Hepatocyte (in vitro differentiated cells): ENCODE data around the gene RBM47. TPM values are rescaled to one million over a fixed set of nuclear protein-coding genes. Genes with fewer than 3 reads are reported as not detected.
"Not testable (repeated sequence)": the region's sequence is repeated elsewhere in the genome, so short reads cannot be mapped to it uniquely, and the experiment has no call there.

Experiments
- DNase-seq: peaks from one replicate; pipeline ENCODE4 v3.0.0-alpha.2; 2016; ENCODE audit warnings: low spot score
- H2AFZ ChIP-seq: fragments of 200-600 bp; sonication (generic); 2 replicates; pipeline ENCODE4 v1.6.0; 2016; ENCODE audit warnings: antibody characterized with exemption, mild to moderate bottlenecking
- H3K27ac ChIP-seq: fragments of 200-600 bp; sonication (generic); 2 replicates; pipeline ENCODE4 v1.5.1; 2016; ENCODE audit warnings: mild to moderate bottlenecking
- H3K27me3 ChIP-seq: fragments of 200-600 bp; sonication (generic); 2 replicates; pipeline ENCODE4 v1.6.1; 2016
- H3K36me3 ChIP-seq: fragments of 200-600 bp; sonication (generic); replicated peaks from 2 replicates; pipeline ENCODE4 v1.5.1; 2016; ENCODE audit warnings: low read depth; ENCODE audit not compliant: insufficient read depth
- H3K4me1 ChIP-seq: fragments of 200-600 bp; sonication (generic); 2 replicates; pipeline ENCODE4 v1.5.1; 2016; ENCODE audit warnings: mild to moderate bottlenecking, moderate library complexity; ENCODE audit not compliant: insufficient read depth
- H3K4me2 ChIP-seq: fragments of 200-600 bp; sonication (generic); 2 replicates; pipeline ENCODE4 v1.6.0; 2016
- H3K4me3 ChIP-seq: fragments of 200-600 bp; sonication (generic); 2 replicates; pipeline ENCODE4 v1.5.1; 2016; ENCODE audit warnings: mild to moderate bottlenecking
- H3K79me2 ChIP-seq: fragments of 200-600 bp; sonication (generic); 2 replicates; pipeline ENCODE4 v1.6.0; 2017; ENCODE audit warnings: mild to moderate bottlenecking
- H3K9me2 ChIP-seq: fragments of 200-600 bp; sonication (generic); replicated peaks from 2 replicates; pipeline ENCODE4 v1.6.0; 2017; ENCODE audit warnings: mild to moderate bottlenecking; ENCODE audit not compliant: insufficient read depth
- H3K9me3 ChIP-seq: fragments of 200-600 bp; sonication (generic); 2 replicates; pipeline ENCODE4 v1.5.1; 2016; ENCODE audit warnings: low read depth, mild to moderate bottlenecking
- H4K20me1 ChIP-seq: fragments of 200-600 bp; sonication (generic); 2 replicates; pipeline ENCODE4 v1.6.0; 2016; ENCODE audit warnings: mild to moderate bottlenecking; ENCODE audit not compliant: insufficient read depth, poor library complexity, severe bottlenecking
- CTCF ChIP-seq: fragments of 200-600 bp; sonication (generic); IDR thresholded peaks from 2 replicates; pipeline ENCODE4 v1.5.1; 2016; ENCODE audit warnings: antibody characterized with exemption, mild to moderate bottlenecking; ENCODE audit not compliant: poor library complexity
- EZH2 ChIP-seq: fragments of 200-600 bp; sonication (generic); IDR thresholded peaks from 2 replicates; pipeline ENCODE4 v1.6.1; 2016; ENCODE audit warnings: antibody characterized with exemption, mild to moderate bottlenecking, borderline replicate concordance
- EZH2phosphoT487 ChIP-seq: fragments of 200-600 bp; sonication (generic); IDR thresholded peaks from one replicate; pipeline ENCODE4 v1.6.1; 2018; ENCODE audit warnings: antibody characterized with exemption, mild to moderate bottlenecking, low read depth, moderate library complexity; ENCODE audit not compliant: unreplicated experiment, severe bottlenecking
- WGBS: methylation state at CpG from one replicate; pipeline ENCODE4 v1.1.6; 2016; ENCODE audit warnings: low lambda C conversion rate; ENCODE audit errors: missing lambda C conversion rate; 5-methylcytosine and 5-hydroxymethylcytosine counted together
- polyA plus RNA-seq: library from polyadenylated mRNA; unstranded; fragments of >200 nt; fragmentation: Nextera tagmentation; extraction: Ambion mirVana; gene quantifications from 2 replicates; pipeline ENCODE4 v1.2.1, GENCODE V29; 2016
- total RNA-seq: library from RNA; depleted of rRNA; stranded (reverse); fragments of >200 nt; gene quantifications from 2 replicates; pipeline ENCODE4 v1.2.3, GENCODE V29; 2014

RBM47 gene
- total and polyA plus RNA-seq, 2 experiments from 2014 or later: 49.8 to 137 TPM

GRCh38 chr4:40439519-40439918 is 190.1 kb downstream of the RBM47 start:
- Histone ChIP-seq H3K4me2 (no peak overlapping the region), H3K27ac (no peak overlapping the region), H4K20me1 (peaks cover 12% of the 10 kb centered on the region), H3K27me3 (no peaks in the 10 kb centered on the region), H3K4me1 (no peaks in the 10 kb centered on the region), H2AFZ (no peak overlapping the region), H3K4me3 (no peak overlapping the region), H3K9me2 (no peaks in the 10 kb centered on the region), H3K36me3 (no peaks in the 10 kb centered on the region), H3K79me2 (peaks cover 77% of the 10 kb centered on the region), H3K9me3 (no peaks in the 10 kb centered on the region)
- no peak for DNase-seq
- WGBS: 85% methylated on average over 1 of the region's 1 CpG
- no peak for TF ChIP-seq CTCF
- TF ChIP-seq EZH2phosphoT487: no peak
- TF ChIP-seq EZH2: no peak

- Histone ChIP-seq H3K9me2 (no peaks in the 10 kb centered on the region), H3K79me2 (peaks cover 70% of the 10 kb centered on the region), H3K4me2 (no peak overlapping the region), H3K36me3 (no peaks in the 10 kb centered on the region), H3K4me3 (no peak overlapping the region), H3K9me3 (no peaks in the 10 kb centered on the region), H2AFZ (no peak overlapping the region), H3K27ac (no peak overlapping the region), H4K20me1 (peaks cover 12% of the 10 kb centered on the region), H3K27me3 (no peaks in the 10 kb centered on the region), H3K4me1 (no peaks in the 10 kb centered on the region)
- no peak for TF ChIP-seq CTCF
- no peak for TF ChIP-seq EZH2phosphoT487
- no peak for TF ChIP-seq EZH2
- 98% methylated on average over 62 of the region's 64 CpGs for WGBS
- no peak for DNase-seq
These were observed 191.2 kb downstream of the RBM47 start for GRCh38 chr4:40438384-40439026.

GRCh38 chr4:40437741-40438383 is 191.8 kb downstream of the RBM47 start:
- no peaks in the 10 kb centered on the region for H3K36me3 ChIP-seq

GRCh38 chr4:40435306-40435705 is 194.4 kb downstream of the RBM47 start:
- Histone ChIP-seq H3K79me2 (peaks cover 61% of the 10 kb centered on the region), H4K20me1 (peaks cover 12% of the 10 kb centered on the region)
- H3K4me2 ChIP-seq, H3K4me3 ChIP-seq, H3K36me3 ChIP-seq, DNase-seq, H3K9me2 ChIP-seq, H3K4me1 ChIP-seq, H3K27me3 ChIP-seq, H3K27ac ChIP-seq, H2AFZ ChIP-seq, H3K9me3 ChIP-seq: not testable (repeated sequence)
- WGBS: 94% methylated on average over 10 of the region's 10 CpGs

More at GRCh38 chr4:40437741-40438383, 191.8 kb downstream of the RBM47 start:
- no peak overlapping the region for H3K4me2 ChIP-seq
- WGBS: 99% methylated on average over 58 of the region's 59 CpGs
- no peaks in the 10 kb centered on the region for H3K9me3 ChIP-seq
- no peak for DNase-seq
- H3K4me3 ChIP-seq: no peak overlapping the region
- H3K9me2 ChIP-seq: no peaks in the 10 kb centered on the region
- no peak overlapping the region for H3K27ac ChIP-seq
- peaks cover 71% of the 10 kb centered on the region for H3K79me2 ChIP-seq
- H2AFZ ChIP-seq: no peak overlapping the region
- TF ChIP-seq CTCF (no peak), EZH2 (no peak), EZH2phosphoT487 (no peak)
- H3K4me1 ChIP-seq: no peaks in the 10 kb centered on the region
- H4K20me1 ChIP-seq: peaks cover 12% of the 10 kb centered on the region
- no peaks in the 10 kb centered on the region for H3K27me3 ChIP-seq
